ENCODE measurements around the gene LMOD2. TPM values are rescaled to one million over a fixed set of nuclear protein-coding genes. Genes with fewer than 3 reads are reported as not detected.

Gene LMOD2
- total RNA-seq, 1 experiment from 2014 or later: not detected

GRCh38 chr7:123637203-123637602, 18.5 kb upstream of the LMOD2 start:
- no peaks in the 10 kb centered on the region for H3K36me3 ChIP-seq (ENCODE audit: control insufficient read depth in 1 of 2, insufficient read depth in 2 of 2, low read length in 2 of 2)
- H3K4me1 ChIP-seq (ENCODE audit: control insufficient read depth in 1 of 2, insufficient read depth in 2 of 2, low read length in 2 of 2): peaks cover 0 to 8% of the 10 kb centered on the region in 2 experiments; a peak in 1 of 4 replicates
- H3K27ac ChIP-seq (ENCODE audit: low read depth, low read length): no peak overlapping the region
- TF ChIP-seq YY1 (IDR thresholded peaks at IDR 0.05; ENCODE audit: extremely low read depth, insufficient replicate concordance, low read depth, low read length) (no peak), RAD21 (IDR thresholded peaks at IDR 0.05; ENCODE audit: low read depth) (0 out of 2 replicates have a peak, but pooled peaks have one; percentile 13), MAX (IDR thresholded peaks at IDR 0.05) (no peak), EZH2 (IDR thresholded peaks at IDR 0.05) (no peak), ZNF274 (IDR thresholded peaks at IDR 0.05; ENCODE audit: low read depth, low read length) (no peak), REST (IDR thresholded peaks at IDR 0.05; ENCODE audit: low read depth) (no peak), CTCF (IDR thresholded peaks at IDR 0.05 in 2 of 3, conservative IDR thresholded peaks at IDR 0.05 in 1 of 3; ENCODE audit: borderline replicate concordance in 1 of 3, insufficient read depth in 1 of 3, low read depth in 2 of 3, low read length in 2 of 3) (0 out of 6 replicates have a peak, but pooled peaks of 1 of the 3 experiments have one; percentile 3)
- H4K20me1 ChIP-seq (ENCODE audit: insufficient read depth): no peaks in the 10 kb centered on the region
- intact Hi-C loops (cut with micrococcal nuclease): loop anchor here (5.0 to 10.0 kb wide), 2 partner anchors 65 to 142 kb away; no protein-coding TSS in a partner anchor
- H3K9me2 ChIP-seq (ENCODE audit: insufficient read depth): no peaks in the 10 kb centered on the region; the same call in 1 of the 2 replicates
- no peak overlapping the region for H3K9ac ChIP-seq (ENCODE audit: low read length)
- ChIA-PET POLR2A (interaction anchor here (0.7 kb wide), 1 partner anchor 42 kb away, joined by 3 read pairs; no protein-coding TSS in a partner anchor), CTCF (interaction anchor here (0.9 to 3.0 kb wide), 10 partner anchors 13 to 518 kb away, joined by 3 to 23 read pairs (median 6); no protein-coding TSS in a partner anchor), RAD21 (ENCODE audit: low non-redundant PET in 1 of 2, low total read pairs in 2 of 2, uncharacterized antibody in 2 of 2, unreplicated experiment in 2 of 2) (interaction anchor here in 1 of 2 experiments (0.8 kb wide), 1 partner anchor 235 kb away, joined by 4 read pairs; no protein-coding TSS in a partner anchor)
- no TSS peak for BruUV-seq (replicated peaks)
- DNase-seq (ENCODE audit: low read depth, low spot score) (no peak), ATAC-seq (no peak; the same call in 1 of the 2 replicates)
- H2AFZ ChIP-seq (ENCODE audit: low read depth, low read length, poor library complexity, severe bottlenecking): no peak overlapping the region
- H3K4me2 ChIP-seq (ENCODE audit: low read length): no peak overlapping the region
- H3K79me2 ChIP-seq (ENCODE audit: insufficient read depth, low read length): no peaks in the 10 kb centered on the region
- H3K27me3 ChIP-seq (ENCODE audit: insufficient read depth, low read length): no peaks in the 10 kb centered on the region
- no peaks in the 10 kb centered on the region for H3K9me3 ChIP-seq (ENCODE audit: control insufficient read depth in 1 of 2, insufficient read depth in 1 of 2, low read depth in 1 of 2, low read length in 2 of 2)
- no peak overlapping the region for H3K4me3 ChIP-seq (replicated peaks in 1 of 2; ENCODE audit: low read depth in 1 of 2, low read length in 2 of 2)

Measured in HCT116 (cell line).